Astrocyte (in vitro differentiated cells and primary cell): Measurements from ENCODE around the gene MYZAP. TPM values are rescaled to one million over a fixed set of nuclear protein-coding genes. Genes with fewer than 3 reads are reported as not detected.
A peak's percentile ranks its signal among the peaks of the same experiment; 100 is the strongest.

ENCODE experiments used
- DNase-seq: peaks from one replicate; pipeline ENCODE4 v3.0.0-alpha.2; 2010; ENCODE audit warnings: low read depth
- FAIRE-seq: peaks from 2 replicates; lab custom pipeline; 2011; peaks lifted over from hg19 to GRCh38; lab: Jason Lieb, UNC
- H2AFZ ChIP-seq: 2 replicates; pipeline ENCODE4 v1.6.0; 2012; ENCODE audit warnings: low read depth, low read length, inconsistent platforms
- H3K27ac ChIP-seq: 2 replicates; pipeline ENCODE4 v1.5.1; 2011; ENCODE audit warnings: low read depth, low read length, inconsistent platforms
- H3K27me3 ChIP-seq: 2 replicates; pipeline ENCODE4 v1.6.0; 2011; ENCODE audit warnings: low read length, inconsistent platforms; ENCODE audit not compliant: insufficient read depth
- H3K36me3 ChIP-seq: 2 replicates; pipeline ENCODE4 v1.5.1; 2011; ENCODE audit warnings: low read length, inconsistent platforms; ENCODE audit not compliant: insufficient read depth
- H3K4me1 ChIP-seq: 2 replicates; pipeline ENCODE4 v1.5.1; 2011; ENCODE audit warnings: low read length, inconsistent platforms; ENCODE audit not compliant: insufficient read depth
- H3K4me2 ChIP-seq: 2 replicates; pipeline ENCODE4 v1.6.0; 2012; ENCODE audit warnings: low read length, inconsistent platforms
- H3K4me3 ChIP-seq: 2 replicates; pipeline ENCODE4 v1.5.1; 2011; ENCODE audit warnings: low read depth, mild to moderate bottlenecking, low read length, inconsistent platforms; ENCODE audit not compliant: insufficient read depth
- H3K79me2 ChIP-seq: 2 replicates; pipeline ENCODE4 v1.6.0; 2012; ENCODE audit warnings: mild to moderate bottlenecking, low read length, inconsistent platforms; ENCODE audit not compliant: insufficient read depth
- H3K9ac ChIP-seq: 2 replicates; pipeline ENCODE4 v1.6.0; 2012; ENCODE audit warnings: mild to moderate bottlenecking, low read length, inconsistent platforms
- H3K9me3 ChIP-seq: 2 replicates; pipeline ENCODE4 v1.5.1; 2012; ENCODE audit warnings: low read depth, mild to moderate bottlenecking, low read length, inconsistent platforms; ENCODE audit not compliant: insufficient read depth
- H4K20me1 ChIP-seq: 2 replicates; pipeline ENCODE4 v1.6.0; 2012; ENCODE audit warnings: low read length, inconsistent platforms; ENCODE audit not compliant: insufficient read depth
- H3K27ac Mint-ChIP-seq: one replicate; pipeline ENCODE4 v1.8.0; 2021; ENCODE audit warnings: mild to moderate bottlenecking, mixed read lengths; ENCODE audit not compliant: unreplicated experiment
- H3K27me3 Mint-ChIP-seq: one replicate; pipeline ENCODE4 v1.8.0; 2021; ENCODE audit warnings: low read depth, mixed read lengths; ENCODE audit not compliant: unreplicated experiment
- H3K36me3 Mint-ChIP-seq: one replicate; pipeline ENCODE4 v1.8.0; 2021; ENCODE audit warnings: low read depth, mixed read lengths; ENCODE audit not compliant: unreplicated experiment
- H3K4me1 Mint-ChIP-seq: one replicate; pipeline ENCODE4 v1.8.0; 2021; ENCODE audit warnings: low read depth, mixed read lengths; ENCODE audit not compliant: unreplicated experiment
- H3K4me3 Mint-ChIP-seq: one replicate; pipeline ENCODE4 v1.8.0; 2021; ENCODE audit warnings: mild to moderate bottlenecking, moderate library complexity, mixed read lengths; ENCODE audit not compliant: unreplicated experiment
- H3K9me3 Mint-ChIP-seq: one replicate; pipeline ENCODE4 v1.8.0; 2021; ENCODE audit warnings: mild to moderate bottlenecking, mixed read lengths; ENCODE audit not compliant: unreplicated experiment
- EZH2 ChIP-seq: IDR thresholded peaks from 2 replicates; pipeline ENCODE4 v1.6.1; 2012; ENCODE audit warnings: mild to moderate bottlenecking, low read length, inconsistent platforms; ENCODE audit not compliant: insufficient read depth
- total RNA-seq: library from RNA; stranded (reverse); gene quantifications from 2 replicates; pipeline ENCODE4 v1.2.1, GENCODE V29; 2021
- TF ChIP-seq, protein P1 (sequence below): IDR thresholded peaks from 2 replicates; pipeline ENCODE4 v1.5.1; 2011; ENCODE audit warnings: low read depth, mild to moderate bottlenecking, inconsistent platforms, low read length, moderate library complexity; ENCODE audit not compliant: insufficient read depth

Gene MYZAP
- total RNA-seq, 1 donor from 2014 or later: 0.41 TPM

GRCh38 chr15:57637846-57638245, 46.1 kb downstream of the MYZAP start:
- H3K27me3 ChIP-seq: no peaks in the 10 kb centered on the region
- DNase-seq: no peak
- H3K4me1 ChIP-seq: no peaks in the 10 kb centered on the region
- no peak overlapping the region for H3K4me2 ChIP-seq
- Mint-ChIP-seq H3K27ac (no peak overlapping the region), H3K36me3 (no peaks in the 10 kb centered on the region), H3K9me3 (no peaks in the 10 kb centered on the region), H3K4me1 (no peaks in the 10 kb centered on the region), H3K27me3 (peaks cover 13% of the 10 kb centered on the region), H3K4me3 (no peak overlapping the region)
- no peaks in the 10 kb centered on the region for H4K20me1 ChIP-seq
- no peaks in the 10 kb centered on the region for H3K79me2 ChIP-seq
- no peaks in the 10 kb centered on the region for H3K36me3 ChIP-seq
- no peak for TF ChIP-seq EZH2
- TF ChIP-seq, protein P1, sequence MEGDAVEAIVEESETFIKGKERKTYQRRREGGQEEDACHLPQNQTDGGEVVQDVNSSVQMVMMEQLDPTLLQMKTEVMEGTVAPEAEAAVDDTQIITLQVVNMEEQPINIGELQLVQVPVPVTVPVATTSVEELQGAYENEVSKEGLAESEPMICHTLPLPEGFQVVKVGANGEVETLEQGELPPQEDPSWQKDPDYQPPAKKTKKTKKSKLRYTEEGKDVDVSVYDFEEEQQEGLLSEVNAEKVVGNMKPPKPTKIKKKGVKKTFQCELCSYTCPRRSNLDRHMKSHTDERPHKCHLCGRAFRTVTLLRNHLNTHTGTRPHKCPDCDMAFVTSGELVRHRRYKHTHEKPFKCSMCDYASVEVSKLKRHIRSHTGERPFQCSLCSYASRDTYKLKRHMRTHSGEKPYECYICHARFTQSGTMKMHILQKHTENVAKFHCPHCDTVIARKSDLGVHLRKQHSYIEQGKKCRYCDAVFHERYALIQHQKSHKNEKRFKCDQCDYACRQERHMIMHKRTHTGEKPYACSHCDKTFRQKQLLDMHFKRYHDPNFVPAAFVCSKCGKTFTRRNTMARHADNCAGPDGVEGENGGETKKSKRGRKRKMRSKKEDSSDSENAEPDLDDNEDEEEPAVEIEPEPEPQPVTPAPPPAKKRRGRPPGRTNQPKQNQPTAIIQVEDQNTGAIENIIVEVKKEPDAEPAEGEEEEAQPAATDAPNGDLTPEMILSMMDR: no peak
- FAIRE-seq: no peak
- H2AFZ ChIP-seq: no peak overlapping the region
- no peak overlapping the region for H3K27ac ChIP-seq
- no peaks in the 10 kb centered on the region for H3K9me3 ChIP-seq
- no peak overlapping the region for H3K4me3 ChIP-seq
- no peak overlapping the region for H3K9ac ChIP-seq

DNA sequence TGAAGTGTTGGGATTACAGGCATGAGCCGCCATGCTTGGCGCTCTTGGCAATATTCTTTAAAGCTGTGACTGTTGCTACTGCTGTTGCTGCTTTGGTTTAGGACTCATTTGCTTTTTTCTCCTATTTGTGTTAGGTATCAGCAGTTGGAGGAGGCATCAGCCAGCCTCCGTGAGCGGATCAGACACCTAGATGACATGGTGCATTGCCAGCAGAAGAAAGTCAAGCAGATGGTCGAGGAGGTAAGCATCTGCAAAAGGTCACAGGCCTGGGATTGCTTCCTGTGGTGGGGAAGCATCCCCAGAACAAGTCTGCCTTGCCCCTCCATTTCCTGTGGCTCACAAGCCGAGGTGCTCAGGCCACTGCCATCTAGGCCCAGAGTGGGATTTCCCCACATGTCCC, 47.6 kb downstream of the MYZAP start:
- no peak for TF ChIP-seq EZH2
- TF ChIP-seq, protein P1: no peak
- DNase-seq (no peak), FAIRE-seq (no peak)
- no peak overlapping the region for H3K4me2 ChIP-seq
- no peak overlapping the region for H2AFZ ChIP-seq
- no peaks in the 10 kb centered on the region for H4K20me1 ChIP-seq
- H3K9me3 ChIP-seq: no peaks in the 10 kb centered on the region
- H3K27me3 Mint-ChIP-seq: peaks cover 5% of the 10 kb centered on the region
- H3K4me1 ChIP-seq: no peaks in the 10 kb centered on the region
- no peaks in the 10 kb centered on the region for H3K4me1 Mint-ChIP-seq
- no peak overlapping the region for H3K27ac Mint-ChIP-seq
- H3K27ac ChIP-seq: no peak overlapping the region
- no peaks in the 10 kb centered on the region for H3K9me3 Mint-ChIP-seq
- peaks cover 5% of the 10 kb centered on the region for H3K27me3 ChIP-seq
- H3K4me3 Mint-ChIP-seq: no peak overlapping the region
- no peaks in the 10 kb centered on the region for H3K36me3 Mint-ChIP-seq
- no peaks in the 10 kb centered on the region for H3K36me3 ChIP-seq
- no peak overlapping the region for H3K9ac ChIP-seq
- H3K4me3 ChIP-seq: no peak overlapping the region
- no peaks in the 10 kb centered on the region for H3K79me2 ChIP-seq

- H3K27me3 Mint-ChIP-seq: peaks cover 5% of the 10 kb centered on the region
- no peak overlapping the region for H3K9ac ChIP-seq
- H2AFZ ChIP-seq: no peak overlapping the region
- no peak overlapping the region for H3K27ac ChIP-seq
- H3K4me1 Mint-ChIP-seq: no peaks in the 10 kb centered on the region
- H3K4me2 ChIP-seq: no peak overlapping the region
- H3K4me1 ChIP-seq: no peaks in the 10 kb centered on the region
- no peaks in the 10 kb centered on the region for H3K9me3 Mint-ChIP-seq
- no peaks in the 10 kb centered on the region for H4K20me1 ChIP-seq
- peak; percentile 13 for DNase-seq
- FAIRE-seq: peak; percentile 58
- TF ChIP-seq, protein P1: peak; percentile 46
- TF ChIP-seq EZH2: no peak
- H3K36me3 Mint-ChIP-seq: no peaks in the 10 kb centered on the region
- peaks cover 5% of the 10 kb centered on the region for H3K27me3 ChIP-seq
- H3K9me3 ChIP-seq: no peaks in the 10 kb centered on the region
- no peak overlapping the region for H3K4me3 ChIP-seq
- no peak overlapping the region for H3K4me3 Mint-ChIP-seq
- no peaks in the 10 kb centered on the region for H3K79me2 ChIP-seq
- H3K36me3 ChIP-seq: no peaks in the 10 kb centered on the region
- H3K27ac Mint-ChIP-seq: no peak overlapping the region
Observed at GRCh38 chr15:57640930-57641682, 49.4 kb downstream of the MYZAP start.
